ENCODE data around the gene CACNG5. TPM values are rescaled to one million over a fixed set of nuclear protein-coding genes. Genes with fewer than 3 reads are reported as not detected.

The CACNG5 gene
- total and polyA plus RNA-seq, 4 donors: not detected

DNA sequence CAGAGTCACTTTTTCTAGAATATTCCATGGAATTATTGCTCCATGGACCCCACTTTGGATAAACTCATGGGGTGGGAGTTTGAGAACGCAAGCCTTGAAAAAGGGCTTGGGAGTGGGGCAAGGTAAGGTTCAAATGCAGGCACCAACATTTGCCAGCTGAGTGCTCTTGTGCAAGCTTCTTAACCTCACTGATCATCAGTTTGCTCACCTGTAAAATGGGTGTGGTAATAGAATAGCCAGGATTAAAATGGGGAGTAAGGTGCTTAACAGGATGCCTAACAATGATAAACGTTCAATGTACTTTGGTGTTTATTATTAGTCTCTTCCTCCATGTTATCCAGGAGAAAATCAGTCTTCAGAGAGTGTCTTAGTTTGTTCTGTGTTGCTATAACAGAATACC lies 39.0 kb downstream of the CACNG5 start:
- H3K9me3 ChIP-seq (ENCODE audit: control insufficient read depth in 4 of 4, low read length in 3 of 4): peaks cover 0 to 4% (median under 1%) of the 10 kb centered on the region in 4 donors
- H3K27ac ChIP-seq (ENCODE audit: low read depth in 1 of 2, low read length in 2 of 2): no peak overlapping the region
- no peaks in the 10 kb centered on the region for H3K4me1 ChIP-seq (ENCODE audit: control insufficient read depth in 4 of 4, insufficient read depth in 4 of 4, low read length in 3 of 4)
- no peaks in the 10 kb centered on the region for H3K36me3 ChIP-seq (ENCODE audit: control insufficient read depth in 4 of 4, insufficient read depth in 3 of 4, low read depth in 1 of 4, low read length in 3 of 4)
- no peak overlapping the region for H3K4me3 ChIP-seq (ENCODE audit: low read depth in 1 of 3, low read length in 3 of 3)
- peaks cover 0 to 3% (median 0%) of the 10 kb centered on the region in 4 donors for H3K27me3 ChIP-seq (ENCODE audit: control insufficient read depth in 4 of 4, insufficient read depth in 4 of 4, low read length in 3 of 4)
- DNase-seq (ENCODE audit: low spot score): no peak
- TF ChIP-seq NR2F2 (IDR thresholded peaks at IDR 0.05): no peak
- no peak overlapping the region for H3K9ac ChIP-seq (ENCODE audit: low read depth in 1 of 2, low read length in 2 of 2)
- 74% methylated on average over 2 of the region's 2 CpGs for WGBS

DNA sequence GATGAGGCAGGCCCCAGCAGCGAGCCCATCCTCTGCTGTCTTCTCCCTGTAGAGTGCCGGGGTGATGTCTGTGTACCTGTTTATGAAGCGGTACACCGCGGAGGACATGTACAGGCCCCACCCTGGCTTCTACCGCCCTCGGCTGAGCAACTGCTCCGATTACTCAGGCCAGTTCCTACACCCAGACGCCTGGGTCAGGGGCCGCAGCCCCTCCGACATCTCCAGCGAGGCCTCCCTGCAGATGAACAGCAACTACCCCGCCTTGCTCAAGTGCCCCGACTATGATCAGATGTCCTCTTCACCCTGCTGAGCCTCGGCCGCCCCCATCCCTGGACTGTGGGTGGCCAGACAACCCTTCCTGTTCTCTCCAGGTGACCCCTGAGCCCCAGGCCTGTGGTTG lies 50.0 kb downstream of the CACNG5 start:
- no peak for TF ChIP-seq SP1 (IDR thresholded peaks at IDR 0.05)
- no peak for TF ChIP-seq RAD21 (IDR thresholded peaks at IDR 0.05)
- no peak for TF ChIP-seq TAF1 (conservative IDR thresholded peaks at IDR 0.05)
- TF ChIP-seq GABPA (IDR thresholded peaks at IDR 0.05 in 1 of 2, conservative IDR thresholded peaks at IDR 0.05 in 1 of 2): no peak
- TF ChIP-seq, protein P1, sequence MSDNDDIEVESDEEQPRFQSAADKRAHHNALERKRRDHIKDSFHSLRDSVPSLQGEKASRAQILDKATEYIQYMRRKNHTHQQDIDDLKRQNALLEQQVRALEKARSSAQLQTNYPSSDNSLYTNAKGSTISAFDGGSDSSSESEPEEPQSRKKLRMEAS (IDR thresholded peaks at IDR 0.05): no peak
- H3K9me3 ChIP-seq (ENCODE audit: control insufficient read depth in 4 of 4, low read length in 3 of 4): peaks cover 0 to 2% (median 0%) of the 10 kb centered on the region in 4 donors
- H3K4me1 ChIP-seq (ENCODE audit: control insufficient read depth in 4 of 4, insufficient read depth in 4 of 4, low read length in 3 of 4): no peaks in the 10 kb centered on the region
- H3K27ac ChIP-seq (ENCODE audit: low read depth in 1 of 2, low read length in 2 of 2): no peak overlapping the region
- WGBS: 92% methylated on average over 16 of the region's 16 CpGs
- no peaks in the 10 kb centered on the region for H3K27me3 ChIP-seq (ENCODE audit: control insufficient read depth in 4 of 4, insufficient read depth in 4 of 4, low read length in 3 of 4)
- no peak overlapping the region for H3K4me3 ChIP-seq (ENCODE audit: low read depth in 1 of 3, low read length in 3 of 3)
- H3K36me3 ChIP-seq (ENCODE audit: control insufficient read depth in 4 of 4, insufficient read depth in 3 of 4, low read depth in 1 of 4, low read length in 3 of 4): no peaks in the 10 kb centered on the region
- no peak overlapping the region for H3K9ac ChIP-seq (ENCODE audit: low read depth in 1 of 2, low read length in 2 of 2)
- no peak for DNase-seq (ENCODE audit: low spot score)

DNA sequence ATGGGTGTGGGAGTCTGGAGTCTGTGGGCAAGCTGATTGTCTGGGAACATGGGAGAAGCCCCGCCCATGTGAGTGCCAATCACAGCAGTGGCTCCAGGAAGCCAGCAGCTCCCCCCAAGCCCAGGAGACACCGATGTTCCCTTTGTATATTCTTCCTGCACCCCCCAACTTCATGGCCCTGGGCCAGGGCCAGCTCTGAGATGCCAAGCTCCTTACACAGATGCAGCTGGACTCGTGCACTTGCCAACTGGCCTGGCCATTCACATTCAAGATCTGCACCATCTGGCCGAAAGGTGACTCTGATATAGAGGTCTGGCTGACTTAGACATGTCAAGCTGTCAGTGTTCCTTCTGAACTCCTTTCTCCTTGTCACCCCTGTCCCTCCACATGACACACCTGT lies 50.5 kb downstream of the CACNG5 start:
- H3K27ac ChIP-seq (ENCODE audit: low read depth in 1 of 2, low read length in 2 of 2): no peak overlapping the region
- no peak for TF ChIP-seq TAF1 (conservative IDR thresholded peaks at IDR 0.05)
- TF ChIP-seq, protein P2, sequence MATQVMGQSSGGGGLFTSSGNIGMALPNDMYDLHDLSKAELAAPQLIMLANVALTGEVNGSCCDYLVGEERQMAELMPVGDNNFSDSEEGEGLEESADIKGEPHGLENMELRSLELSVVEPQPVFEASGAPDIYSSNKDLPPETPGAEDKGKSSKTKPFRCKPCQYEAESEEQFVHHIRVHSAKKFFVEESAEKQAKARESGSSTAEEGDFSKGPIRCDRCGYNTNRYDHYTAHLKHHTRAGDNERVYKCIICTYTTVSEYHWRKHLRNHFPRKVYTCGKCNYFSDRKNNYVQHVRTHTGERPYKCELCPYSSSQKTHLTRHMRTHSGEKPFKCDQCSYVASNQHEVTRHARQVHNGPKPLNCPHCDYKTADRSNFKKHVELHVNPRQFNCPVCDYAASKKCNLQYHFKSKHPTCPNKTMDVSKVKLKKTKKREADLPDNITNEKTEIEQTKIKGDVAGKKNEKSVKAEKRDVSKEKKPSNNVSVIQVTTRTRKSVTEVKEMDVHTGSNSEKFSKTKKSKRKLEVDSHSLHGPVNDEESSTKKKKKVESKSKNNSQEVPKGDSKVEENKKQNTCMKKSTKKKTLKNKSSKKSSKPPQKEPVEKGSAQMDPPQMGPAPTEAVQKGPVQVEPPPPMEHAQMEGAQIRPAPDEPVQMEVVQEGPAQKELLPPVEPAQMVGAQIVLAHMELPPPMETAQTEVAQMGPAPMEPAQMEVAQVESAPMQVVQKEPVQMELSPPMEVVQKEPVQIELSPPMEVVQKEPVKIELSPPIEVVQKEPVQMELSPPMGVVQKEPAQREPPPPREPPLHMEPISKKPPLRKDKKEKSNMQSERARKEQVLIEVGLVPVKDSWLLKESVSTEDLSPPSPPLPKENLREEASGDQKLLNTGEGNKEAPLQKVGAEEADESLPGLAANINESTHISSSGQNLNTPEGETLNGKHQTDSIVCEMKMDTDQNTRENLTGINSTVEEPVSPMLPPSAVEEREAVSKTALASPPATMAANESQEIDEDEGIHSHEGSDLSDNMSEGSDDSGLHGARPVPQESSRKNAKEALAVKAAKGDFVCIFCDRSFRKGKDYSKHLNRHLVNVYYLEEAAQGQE (IDR thresholded peaks at IDR 0.05): no peak
- TF ChIP-seq YY1 (IDR thresholded peaks at IDR 0.05): no peak
- TF ChIP-seq JUND (IDR thresholded peaks at IDR 0.05): no peak
- TF ChIP-seq, protein P3, sequence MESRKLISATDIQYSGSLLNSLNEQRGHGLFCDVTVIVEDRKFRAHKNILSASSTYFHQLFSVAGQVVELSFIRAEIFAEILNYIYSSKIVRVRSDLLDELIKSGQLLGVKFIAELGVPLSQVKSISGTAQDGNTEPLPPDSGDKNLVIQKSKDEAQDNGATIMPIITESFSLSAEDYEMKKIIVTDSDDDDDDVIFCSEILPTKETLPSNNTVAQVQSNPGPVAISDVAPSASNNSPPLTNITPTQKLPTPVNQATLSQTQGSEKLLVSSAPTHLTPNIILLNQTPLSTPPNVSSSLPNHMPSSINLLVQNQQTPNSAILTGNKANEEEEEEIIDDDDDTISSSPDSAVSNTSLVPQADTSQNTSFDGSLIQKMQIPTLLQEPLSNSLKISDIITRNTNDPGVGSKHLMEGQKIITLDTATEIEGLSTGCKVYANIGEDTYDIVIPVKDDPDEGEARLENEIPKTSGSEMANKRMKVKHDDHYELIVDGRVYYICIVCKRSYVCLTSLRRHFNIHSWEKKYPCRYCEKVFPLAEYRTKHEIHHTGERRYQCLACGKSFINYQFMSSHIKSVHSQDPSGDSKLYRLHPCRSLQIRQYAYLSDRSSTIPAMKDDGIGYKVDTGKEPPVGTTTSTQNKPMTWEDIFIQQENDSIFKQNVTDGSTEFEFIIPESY (IDR thresholded peaks at IDR 0.05): no peak
- TF ChIP-seq NR2F2 (IDR thresholded peaks at IDR 0.05): no peak
- TF ChIP-seq EGR1 (IDR thresholded peaks at IDR 0.05; ENCODE audit: low read depth in 2 of 2): no peak
- TF ChIP-seq, protein P1 (IDR thresholded peaks at IDR 0.05): no peak
- no peak for TF ChIP-seq FOXA1 (IDR thresholded peaks at IDR 0.05)
- TF ChIP-seq GABPA (IDR thresholded peaks at IDR 0.05 in 1 of 2, conservative IDR thresholded peaks at IDR 0.05 in 1 of 2): no peak
- TF ChIP-seq, protein P4, sequence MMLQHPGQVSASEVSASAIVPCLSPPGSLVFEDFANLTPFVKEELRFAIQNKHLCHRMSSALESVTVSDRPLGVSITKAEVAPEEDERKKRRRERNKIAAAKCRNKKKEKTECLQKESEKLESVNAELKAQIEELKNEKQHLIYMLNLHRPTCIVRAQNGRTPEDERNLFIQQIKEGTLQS (IDR thresholded peaks at IDR 0.05): no peak
- no peak for TF ChIP-seq SP1 (IDR thresholded peaks at IDR 0.05)
- no peak for TF ChIP-seq RAD21 (IDR thresholded peaks at IDR 0.05)
- TF ChIP-seq, protein P5, sequence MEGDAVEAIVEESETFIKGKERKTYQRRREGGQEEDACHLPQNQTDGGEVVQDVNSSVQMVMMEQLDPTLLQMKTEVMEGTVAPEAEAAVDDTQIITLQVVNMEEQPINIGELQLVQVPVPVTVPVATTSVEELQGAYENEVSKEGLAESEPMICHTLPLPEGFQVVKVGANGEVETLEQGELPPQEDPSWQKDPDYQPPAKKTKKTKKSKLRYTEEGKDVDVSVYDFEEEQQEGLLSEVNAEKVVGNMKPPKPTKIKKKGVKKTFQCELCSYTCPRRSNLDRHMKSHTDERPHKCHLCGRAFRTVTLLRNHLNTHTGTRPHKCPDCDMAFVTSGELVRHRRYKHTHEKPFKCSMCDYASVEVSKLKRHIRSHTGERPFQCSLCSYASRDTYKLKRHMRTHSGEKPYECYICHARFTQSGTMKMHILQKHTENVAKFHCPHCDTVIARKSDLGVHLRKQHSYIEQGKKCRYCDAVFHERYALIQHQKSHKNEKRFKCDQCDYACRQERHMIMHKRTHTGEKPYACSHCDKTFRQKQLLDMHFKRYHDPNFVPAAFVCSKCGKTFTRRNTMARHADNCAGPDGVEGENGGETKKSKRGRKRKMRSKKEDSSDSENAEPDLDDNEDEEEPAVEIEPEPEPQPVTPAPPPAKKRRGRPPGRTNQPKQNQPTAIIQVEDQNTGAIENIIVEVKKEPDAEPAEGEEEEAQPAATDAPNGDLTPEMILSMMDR (IDR thresholded peaks at IDR 0.05; ENCODE audit: low read depth, low read length, missing input control): no peak
- TF ChIP-seq FOXA2 (IDR thresholded peaks at IDR 0.05): no peak
- TF ChIP-seq HNF4G (IDR thresholded peaks at IDR 0.05): no peak
- WGBS: 73% methylated on average over 4 of the region's 4 CpGs
- no peaks in the 10 kb centered on the region for H3K36me3 ChIP-seq (ENCODE audit: control insufficient read depth in 4 of 4, insufficient read depth in 3 of 4, low read depth in 1 of 4, low read length in 3 of 4)
- no peaks in the 10 kb centered on the region for H3K9me3 ChIP-seq (ENCODE audit: control insufficient read depth in 4 of 4, low read length in 3 of 4)
- no peak for DNase-seq (ENCODE audit: low spot score)
- H3K4me3 ChIP-seq (ENCODE audit: low read depth in 1 of 3, low read length in 3 of 3): no peak overlapping the region
- H3K4me1 ChIP-seq (ENCODE audit: control insufficient read depth in 4 of 4, insufficient read depth in 4 of 4, low read length in 3 of 4): no peaks in the 10 kb centered on the region
- H3K27me3 ChIP-seq (ENCODE audit: control insufficient read depth in 4 of 4, insufficient read depth in 4 of 4, low read length in 3 of 4): no peaks in the 10 kb centered on the region
- no peak overlapping the region for H3K9ac ChIP-seq (ENCODE audit: low read depth in 1 of 2, low read length in 2 of 2)
